HG02981 (cell line): Measurements from ENCODE around the gene TARS1.

Experiments used
- ATAC-seq: cut with Tn5 transposase; IDR thresholded peaks from one replicate; pipeline ENCODE4 v1.9.1; 2021; ENCODE audit warnings: mild to moderate bottlenecking, moderate library complexity; ENCODE audit not compliant: unreplicated experiment

The TARS1 gene

GRCh38 chr5:33440482-33441240 is at the start of gene TARS1:
Gene TARS1, plus strand, starts transcription at chr5:33440965. Its CDS starts 122 bp downstream, at chr5:33441087.
- ATAC-seq: peak; percentile 94

- no peak for ATAC-seq
Measured at GRCh38 chr5:33398501-33398900, 42.3 kb upstream of the TARS1 start.

- no peak for ATAC-seq
Measured at GRCh38 chr5:33400675-33401074, 40.1 kb upstream of the TARS1 start.

GRCh38 chr5:33401482-33402390 is 39.0 kb upstream of the TARS1 start:
- ATAC-seq: no peak

GRCh38 chr5:33403187-33403586 is 37.6 kb upstream of the TARS1 start:
- no peak for ATAC-seq

- no peak for ATAC-seq
Measured at GRCh38 chr5:33408816-33409215, 31.9 kb upstream of the TARS1 start.

- no peak for ATAC-seq
Measured at GRCh38 chr5:33409435-33410170, 31.2 kb upstream of the TARS1 start.

GRCh38 chr5:33410221-33410620 is 30.5 kb upstream of the TARS1 start:
- no peak for ATAC-seq

- ATAC-seq: no peak
Measured at GRCh38 chr5:33411498-33411897, 29.3 kb upstream of the TARS1 start.

GRCh38 chr5:33415811-33416354 is 24.9 kb upstream of the TARS1 start:
- no peak for ATAC-seq

GRCh38 chr5:33417632-33418031 is 23.1 kb upstream of the TARS1 start:
- ATAC-seq: no peak

GRCh38 chr5:33420946-33421345 is 19.8 kb upstream of the TARS1 start:
- no peak for ATAC-seq

- ATAC-seq: no peak
Measured at GRCh38 chr5:33422191-33422590, 18.6 kb upstream of the TARS1 start.

- no peak for ATAC-seq
Measured at GRCh38 chr5:33423018-33423630, 17.6 kb upstream of the TARS1 start.

GRCh38 chr5:33425314-33425713 is 15.5 kb upstream of the TARS1 start:
- ATAC-seq: no peak

GRCh38 chr5:33430983-33431382 is 9.8 kb upstream of the TARS1 start:
- no peak for ATAC-seq

- no peak for ATAC-seq
Measured at GRCh38 chr5:33432656-33433055, 8.1 kb upstream of the TARS1 start.

GRCh38 chr5:33433303-33434240 is 7.2 kb upstream of the TARS1 start:
- no peak for ATAC-seq

GRCh38 chr5:33435893-33436490 is 4.8 kb upstream of the TARS1 start:
- peak; percentile 49 for ATAC-seq
